Panc1 (cell line): ENCODE results near the gene GDPD5.

ENCODE experiments used
- TF ChIP-seq, protein P1 (sequence below): fragments of 450-650 bp; IDR thresholded peaks from 2 replicates; pipeline ENCODE4 v1.5.1; 2017; ENCODE audit warnings: mild to moderate bottlenecking
- TF ChIP-seq, protein P2 (sequence below), 2 experiments: IDR thresholded peaks; 2 replicates each; pipeline ENCODE4 v1.6.1; 2011 to 2012; ENCODE audit warnings: low read depth in 2 of 2, control low read depth in 1 of 2, low read length in 1 of 2, mild to moderate bottlenecking in 1 of 2, moderate library complexity in 1 of 2; ENCODE audit not compliant: insufficient read depth in 1 of 2

DNA sequence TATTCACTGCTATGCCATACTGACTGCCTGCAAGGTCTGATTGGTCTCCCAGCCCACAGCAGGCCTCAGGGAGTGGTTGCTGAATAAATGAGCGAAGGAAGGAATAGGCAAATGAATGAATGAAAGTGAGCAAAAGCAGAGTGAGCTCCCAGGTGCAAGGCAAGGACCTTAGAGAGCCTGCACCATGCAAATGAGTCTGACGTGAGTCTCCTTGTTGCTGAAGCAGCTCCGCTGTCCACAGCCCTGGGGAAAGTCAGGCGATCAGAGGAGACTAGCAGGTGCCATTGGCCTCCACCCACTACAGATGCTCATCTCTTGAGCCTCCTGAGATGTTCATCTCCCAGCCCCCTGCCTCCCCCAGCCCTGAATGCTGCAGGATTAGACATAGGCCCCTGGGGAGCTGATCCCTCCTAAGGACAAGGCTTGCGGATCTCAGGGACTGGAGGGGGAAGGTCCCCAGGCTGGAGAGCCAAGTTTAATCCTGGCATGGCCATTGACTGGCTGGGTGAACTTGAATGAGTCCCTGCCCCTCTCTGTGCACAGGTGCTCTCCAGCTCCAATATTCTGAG is 22.1 kb downstream of the GDPD5 start:
- TF ChIP-seq, protein P1, sequence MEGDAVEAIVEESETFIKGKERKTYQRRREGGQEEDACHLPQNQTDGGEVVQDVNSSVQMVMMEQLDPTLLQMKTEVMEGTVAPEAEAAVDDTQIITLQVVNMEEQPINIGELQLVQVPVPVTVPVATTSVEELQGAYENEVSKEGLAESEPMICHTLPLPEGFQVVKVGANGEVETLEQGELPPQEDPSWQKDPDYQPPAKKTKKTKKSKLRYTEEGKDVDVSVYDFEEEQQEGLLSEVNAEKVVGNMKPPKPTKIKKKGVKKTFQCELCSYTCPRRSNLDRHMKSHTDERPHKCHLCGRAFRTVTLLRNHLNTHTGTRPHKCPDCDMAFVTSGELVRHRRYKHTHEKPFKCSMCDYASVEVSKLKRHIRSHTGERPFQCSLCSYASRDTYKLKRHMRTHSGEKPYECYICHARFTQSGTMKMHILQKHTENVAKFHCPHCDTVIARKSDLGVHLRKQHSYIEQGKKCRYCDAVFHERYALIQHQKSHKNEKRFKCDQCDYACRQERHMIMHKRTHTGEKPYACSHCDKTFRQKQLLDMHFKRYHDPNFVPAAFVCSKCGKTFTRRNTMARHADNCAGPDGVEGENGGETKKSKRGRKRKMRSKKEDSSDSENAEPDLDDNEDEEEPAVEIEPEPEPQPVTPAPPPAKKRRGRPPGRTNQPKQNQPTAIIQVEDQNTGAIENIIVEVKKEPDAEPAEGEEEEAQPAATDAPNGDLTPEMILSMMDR = no peak
- TF ChIP-seq, protein P2, sequence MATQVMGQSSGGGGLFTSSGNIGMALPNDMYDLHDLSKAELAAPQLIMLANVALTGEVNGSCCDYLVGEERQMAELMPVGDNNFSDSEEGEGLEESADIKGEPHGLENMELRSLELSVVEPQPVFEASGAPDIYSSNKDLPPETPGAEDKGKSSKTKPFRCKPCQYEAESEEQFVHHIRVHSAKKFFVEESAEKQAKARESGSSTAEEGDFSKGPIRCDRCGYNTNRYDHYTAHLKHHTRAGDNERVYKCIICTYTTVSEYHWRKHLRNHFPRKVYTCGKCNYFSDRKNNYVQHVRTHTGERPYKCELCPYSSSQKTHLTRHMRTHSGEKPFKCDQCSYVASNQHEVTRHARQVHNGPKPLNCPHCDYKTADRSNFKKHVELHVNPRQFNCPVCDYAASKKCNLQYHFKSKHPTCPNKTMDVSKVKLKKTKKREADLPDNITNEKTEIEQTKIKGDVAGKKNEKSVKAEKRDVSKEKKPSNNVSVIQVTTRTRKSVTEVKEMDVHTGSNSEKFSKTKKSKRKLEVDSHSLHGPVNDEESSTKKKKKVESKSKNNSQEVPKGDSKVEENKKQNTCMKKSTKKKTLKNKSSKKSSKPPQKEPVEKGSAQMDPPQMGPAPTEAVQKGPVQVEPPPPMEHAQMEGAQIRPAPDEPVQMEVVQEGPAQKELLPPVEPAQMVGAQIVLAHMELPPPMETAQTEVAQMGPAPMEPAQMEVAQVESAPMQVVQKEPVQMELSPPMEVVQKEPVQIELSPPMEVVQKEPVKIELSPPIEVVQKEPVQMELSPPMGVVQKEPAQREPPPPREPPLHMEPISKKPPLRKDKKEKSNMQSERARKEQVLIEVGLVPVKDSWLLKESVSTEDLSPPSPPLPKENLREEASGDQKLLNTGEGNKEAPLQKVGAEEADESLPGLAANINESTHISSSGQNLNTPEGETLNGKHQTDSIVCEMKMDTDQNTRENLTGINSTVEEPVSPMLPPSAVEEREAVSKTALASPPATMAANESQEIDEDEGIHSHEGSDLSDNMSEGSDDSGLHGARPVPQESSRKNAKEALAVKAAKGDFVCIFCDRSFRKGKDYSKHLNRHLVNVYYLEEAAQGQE (IDR thresholded peaks at IDR 0.05; ENCODE audit: insufficient read depth in 1 of 2, low read depth in 2 of 2, low read length in 1 of 2) = no peak
